ENCODE measurements around the gene FPGS. TPM values are rescaled to one million over a fixed set of nuclear protein-coding genes. Genes with fewer than 3 reads are reported as not detected.

FPGS gene
- total RNA-seq, 1 experiment from 2014 or later, result 70.6 TPM

DNA sequence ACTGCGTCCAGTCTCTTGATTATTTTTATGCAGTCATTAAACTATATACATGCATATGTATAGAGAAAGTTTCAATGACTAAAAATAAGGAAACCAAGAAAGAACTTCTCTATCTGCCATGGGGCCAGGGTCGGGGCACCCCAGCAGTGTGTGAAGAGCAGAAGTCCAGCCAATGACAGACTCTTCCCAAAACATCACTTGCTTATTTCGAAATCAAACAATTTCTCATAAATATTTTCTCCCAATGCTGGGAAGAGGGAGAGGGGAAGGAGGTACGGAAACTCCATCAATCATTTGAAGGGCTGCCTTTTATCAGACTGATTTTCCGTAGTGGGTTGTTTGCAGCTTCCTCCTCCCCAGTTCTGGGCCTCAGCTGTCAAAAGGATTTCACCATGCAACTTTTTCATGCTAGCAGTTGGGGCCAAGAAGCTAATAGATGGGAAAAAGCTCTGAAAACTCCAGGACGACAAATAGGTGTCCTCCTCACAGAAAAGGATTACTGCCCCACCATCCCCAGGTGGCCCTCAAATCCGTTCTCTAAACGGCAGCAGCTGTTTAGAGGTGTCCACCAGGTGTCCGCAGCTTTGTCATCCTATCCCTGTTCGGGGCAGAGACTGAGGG is 617 bp upstream of the FPGS start:
- Histone ChIP-seq H3K9me2 (ENCODE audit: insufficient read depth) (no peaks in the 10 kb centered on the region), H3K27me3 (ENCODE audit: insufficient read depth, low read length) (no peaks in the 10 kb centered on the region), H4K20me1 (ENCODE audit: insufficient read depth) (peaks cover 4% of the 10 kb centered on the region; the same call in 1 of the 2 replicates), H3K9ac (ENCODE audit: low read length) (peak overlapping the region; percentile 86), H3K4me1 (ENCODE audit: control insufficient read depth in 1 of 2, insufficient read depth in 2 of 2, low read length in 2 of 2) (peaks cover 19 to 27% of the 10 kb centered on the region in 2 experiments), H3K27ac (ENCODE audit: low read depth, low read length) (peak overlapping the region; percentile 54), H3K79me2 (ENCODE audit: insufficient read depth, low read length) (peaks cover 35% of the 10 kb centered on the region), H3K36me3 (ENCODE audit: control insufficient read depth in 1 of 2, insufficient read depth in 2 of 2, low read length in 2 of 2) (peaks cover 0 to 13% of the 10 kb centered on the region in 2 experiments; a peak in 1 of 4 replicates), H3K4me2 (ENCODE audit: low read length) (peak overlapping the region; percentile 96), H3K4me3 (replicated peaks in 1 of 2; ENCODE audit: low read depth in 1 of 2, low read length in 2 of 2) (peak overlapping the region; percentile 43 to 73), H2AFZ (ENCODE audit: low read depth, low read length, poor library complexity, severe bottlenecking) (peak overlapping the region; percentile 76), H3K9me3 (ENCODE audit: control insufficient read depth in 1 of 2, insufficient read depth in 1 of 2, low read depth in 1 of 2, low read length in 2 of 2) (no peaks in the 10 kb centered on the region)
- DNase-seq (ENCODE audit: low read depth, low spot score) (no peak), ATAC-seq (no peak)
- ChIA-PET RAD21 (ENCODE audit: low non-redundant PET in 1 of 2, low total read pairs in 2 of 2, uncharacterized antibody in 2 of 2, unreplicated experiment in 2 of 2) (no interaction called here), CTCF (interaction anchor here (1.4 to 2.0 kb wide), 3 partner anchors 9 to 119 kb away, joined by 3 to 6 read pairs (median 4); partner anchors contain the start of gene TOR2A), POLR2A (interaction anchor here (0.9 to 1.1 kb wide), 3 partner anchors 10 to 65 kb away, joined by 3 to 6 read pairs (median 3); no protein-coding TSS in a partner anchor)
- TF ChIP-seq, protein P1, sequence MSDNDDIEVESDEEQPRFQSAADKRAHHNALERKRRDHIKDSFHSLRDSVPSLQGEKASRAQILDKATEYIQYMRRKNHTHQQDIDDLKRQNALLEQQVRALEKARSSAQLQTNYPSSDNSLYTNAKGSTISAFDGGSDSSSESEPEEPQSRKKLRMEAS (IDR thresholded peaks at IDR 0.05), result no peak
- no peak for TF ChIP-seq YY1 (IDR thresholded peaks at IDR 0.05; ENCODE audit: extremely low read depth, insufficient replicate concordance, low read depth, low read length)
- TF ChIP-seq, protein P2, sequence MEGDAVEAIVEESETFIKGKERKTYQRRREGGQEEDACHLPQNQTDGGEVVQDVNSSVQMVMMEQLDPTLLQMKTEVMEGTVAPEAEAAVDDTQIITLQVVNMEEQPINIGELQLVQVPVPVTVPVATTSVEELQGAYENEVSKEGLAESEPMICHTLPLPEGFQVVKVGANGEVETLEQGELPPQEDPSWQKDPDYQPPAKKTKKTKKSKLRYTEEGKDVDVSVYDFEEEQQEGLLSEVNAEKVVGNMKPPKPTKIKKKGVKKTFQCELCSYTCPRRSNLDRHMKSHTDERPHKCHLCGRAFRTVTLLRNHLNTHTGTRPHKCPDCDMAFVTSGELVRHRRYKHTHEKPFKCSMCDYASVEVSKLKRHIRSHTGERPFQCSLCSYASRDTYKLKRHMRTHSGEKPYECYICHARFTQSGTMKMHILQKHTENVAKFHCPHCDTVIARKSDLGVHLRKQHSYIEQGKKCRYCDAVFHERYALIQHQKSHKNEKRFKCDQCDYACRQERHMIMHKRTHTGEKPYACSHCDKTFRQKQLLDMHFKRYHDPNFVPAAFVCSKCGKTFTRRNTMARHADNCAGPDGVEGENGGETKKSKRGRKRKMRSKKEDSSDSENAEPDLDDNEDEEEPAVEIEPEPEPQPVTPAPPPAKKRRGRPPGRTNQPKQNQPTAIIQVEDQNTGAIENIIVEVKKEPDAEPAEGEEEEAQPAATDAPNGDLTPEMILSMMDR (IDR thresholded peaks at IDR 0.05 in 2 of 3, conservative IDR thresholded peaks at IDR 0.05 in 1 of 3; ENCODE audit: borderline replicate concordance in 1 of 3, insufficient read depth in 1 of 3, low read depth in 2 of 3, low read length in 2 of 3), result peak in 2 of 3 experiments; percentile 39 to 40; a peak in 2 of 6 replicates
- BruUV-seq (replicated peaks), result TSS peak; percentile 88
- intact Hi-C loops (cut with micrococcal nuclease), result loop anchor here (2.0 kb wide), 1 partner anchor 117 kb away; no protein-coding TSS in a partner anchor
